ENCODE measurements around the gene UMODL1.
A peak's percentile ranks its signal among the peaks of the same experiment; 100 is the strongest.

The UMODL1 gene

GRCh38 chr21:42160111-42160721 lies 89.1 kb downstream of the UMODL1 start:
- no peak for DNase-seq (ENCODE audit: low read depth)
- no peak overlapping the region for H3K4me3 ChIP-seq (ENCODE audit: low read depth, low read length)
- TF ChIP-seq POLR2A (IDR thresholded peaks at IDR 0.05; ENCODE audit: extremely low read depth, insufficient read length) (no peak), MYC (IDR thresholded peaks at IDR 0.05; ENCODE audit: low read depth, low read length) (no peak), CTCF (IDR thresholded peaks at IDR 0.05; ENCODE audit: low read depth, low read length) (no peak), MAX (IDR thresholded peaks at IDR 0.05; ENCODE audit: low read depth, low read length) (no peak)

GRCh38 chr21:42160765-42161164 lies 89.6 kb downstream of the UMODL1 start:
- no peak overlapping the region for H3K4me3 ChIP-seq (ENCODE audit: low read depth, low read length)
- DNase-seq (ENCODE audit: low read depth), result no peak
- TF ChIP-seq CTCF (IDR thresholded peaks at IDR 0.05; ENCODE audit: low read depth, low read length) (no peak), POLR2A (IDR thresholded peaks at IDR 0.05; ENCODE audit: extremely low read depth, insufficient read length) (no peak), MAX (IDR thresholded peaks at IDR 0.05; ENCODE audit: low read depth, low read length) (no peak), MYC (IDR thresholded peaks at IDR 0.05; ENCODE audit: low read depth, low read length) (no peak)

GRCh38 chr21:42161401-42161955 lies 90.4 kb downstream of the UMODL1 start:
- no peak overlapping the region for H3K4me3 ChIP-seq (ENCODE audit: low read depth, low read length)
- no peak for TF ChIP-seq POLR2A (IDR thresholded peaks at IDR 0.05; ENCODE audit: extremely low read depth, insufficient read length)
- TF ChIP-seq MYC (IDR thresholded peaks at IDR 0.05; ENCODE audit: low read depth, low read length), result no peak
- no peak for TF ChIP-seq MAX (IDR thresholded peaks at IDR 0.05; ENCODE audit: low read depth, low read length)
- no peak for TF ChIP-seq CTCF (IDR thresholded peaks at IDR 0.05; ENCODE audit: low read depth, low read length)
- DNase-seq (ENCODE audit: low read depth), result peak; percentile 10

GRCh38 chr21:42161956-42162681 lies 91.0 kb downstream of the UMODL1 start:
- DNase-seq (ENCODE audit: low read depth), result peak; percentile 40
- H3K4me3 ChIP-seq (ENCODE audit: low read depth, low read length), result no peak overlapping the region
- no peak for TF ChIP-seq CTCF (IDR thresholded peaks at IDR 0.05; ENCODE audit: low read depth, low read length)
- TF ChIP-seq MAX (IDR thresholded peaks at IDR 0.05; ENCODE audit: low read depth, low read length), result no peak
- TF ChIP-seq POLR2A (IDR thresholded peaks at IDR 0.05; ENCODE audit: extremely low read depth, insufficient read length), result no peak
- TF ChIP-seq MYC (IDR thresholded peaks at IDR 0.05; ENCODE audit: low read depth, low read length), result no peak

GRCh38 chr21:42162831-42163510 lies 91.9 kb downstream of the UMODL1 start:
- TF ChIP-seq MYC (IDR thresholded peaks at IDR 0.05; ENCODE audit: low read depth, low read length), result no peak
- TF ChIP-seq CTCF (IDR thresholded peaks at IDR 0.05; ENCODE audit: low read depth, low read length), result no peak
- TF ChIP-seq MAX (IDR thresholded peaks at IDR 0.05; ENCODE audit: low read depth, low read length), result no peak
- no peak for TF ChIP-seq POLR2A (IDR thresholded peaks at IDR 0.05; ENCODE audit: extremely low read depth, insufficient read length)
- peak; percentile 62 for DNase-seq (ENCODE audit: low read depth)
- no peak overlapping the region for H3K4me3 ChIP-seq (ENCODE audit: low read depth, low read length)

Data from NB4 (cell line).